ENCODE results near the gene TECTB.

DNA sequence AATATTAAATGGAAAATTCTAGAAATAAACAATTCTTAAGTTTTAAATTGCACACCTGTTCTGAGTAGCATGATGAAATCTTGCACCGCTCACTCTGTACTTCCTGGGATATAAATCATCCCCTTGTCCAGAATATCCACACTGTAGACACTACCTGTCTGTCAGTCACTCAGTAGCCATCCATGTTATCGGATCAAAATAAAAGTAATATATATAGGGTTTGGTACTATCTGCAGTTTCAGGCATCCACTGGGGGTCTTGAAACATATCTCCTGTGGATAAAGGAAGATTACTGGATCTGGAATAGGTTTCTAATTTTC lies 6.8 kb downstream of the TECTB start:
- TF ChIP-seq, protein P1, sequence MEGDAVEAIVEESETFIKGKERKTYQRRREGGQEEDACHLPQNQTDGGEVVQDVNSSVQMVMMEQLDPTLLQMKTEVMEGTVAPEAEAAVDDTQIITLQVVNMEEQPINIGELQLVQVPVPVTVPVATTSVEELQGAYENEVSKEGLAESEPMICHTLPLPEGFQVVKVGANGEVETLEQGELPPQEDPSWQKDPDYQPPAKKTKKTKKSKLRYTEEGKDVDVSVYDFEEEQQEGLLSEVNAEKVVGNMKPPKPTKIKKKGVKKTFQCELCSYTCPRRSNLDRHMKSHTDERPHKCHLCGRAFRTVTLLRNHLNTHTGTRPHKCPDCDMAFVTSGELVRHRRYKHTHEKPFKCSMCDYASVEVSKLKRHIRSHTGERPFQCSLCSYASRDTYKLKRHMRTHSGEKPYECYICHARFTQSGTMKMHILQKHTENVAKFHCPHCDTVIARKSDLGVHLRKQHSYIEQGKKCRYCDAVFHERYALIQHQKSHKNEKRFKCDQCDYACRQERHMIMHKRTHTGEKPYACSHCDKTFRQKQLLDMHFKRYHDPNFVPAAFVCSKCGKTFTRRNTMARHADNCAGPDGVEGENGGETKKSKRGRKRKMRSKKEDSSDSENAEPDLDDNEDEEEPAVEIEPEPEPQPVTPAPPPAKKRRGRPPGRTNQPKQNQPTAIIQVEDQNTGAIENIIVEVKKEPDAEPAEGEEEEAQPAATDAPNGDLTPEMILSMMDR (IDR thresholded peaks at IDR 0.05 in 4 of 5, conservative IDR thresholded peaks at IDR 0.05 in 1 of 5) = no peak
- TF ChIP-seq POLR2A (IDR thresholded peaks at IDR 0.05) = no peak
